WTC11 (cell line): ENCODE measurements around the gene CRYGN. TPM values are rescaled to one million over a fixed set of nuclear protein-coding genes. Genes with fewer than 3 reads are reported as not detected.

Experiments
- ATAC-seq: fragments of 200-7000 bp; cut with Tn5 transposase; 2 replicates; pipeline ENCODE4 v1.10.0; 2021; ENCODE audit warnings: mild to moderate bottlenecking, moderate library complexity
- CTCF ChIA-PET: fragments of 300-600 bp; sonication (Branson Sonifier 250); formaldehyde crosslinking; loops from one replicate; lab custom pipeline; 2021; ENCODE audit warnings: antibody characterized with exemption; lab: Charles Lee
- POLR2A ChIA-PET: fragments of 350-600 bp; sonication (Branson Sonifier 250); formaldehyde crosslinking; loops from one replicate; lab custom pipeline; 2021; ENCODE audit warnings: antibody characterized with exemption; lab: Charles Lee
- DNase-seq: peaks from one replicate; pipeline ENCODE4 v3.0.0; 2021; ENCODE audit warnings: low spot score
- H3K27ac Mint-ChIP-seq: 2 replicates; pipeline ENCODE4 v1.8.0; 2021; ENCODE audit warnings: mixed read lengths
- H3K27me3 Mint-ChIP-seq: 2 replicates; pipeline ENCODE4 v1.8.0; 2021; ENCODE audit warnings: low read depth, mild to moderate bottlenecking, moderate library complexity, mixed read lengths
- H3K36me3 Mint-ChIP-seq: 2 replicates; pipeline ENCODE4 v1.8.0; 2021; ENCODE audit warnings: mixed read lengths
- H3K4me1 Mint-ChIP-seq: 2 replicates; pipeline ENCODE4 v1.8.0; 2022; ENCODE audit warnings: mixed read lengths
- H3K4me3 Mint-ChIP-seq: 2 replicates; pipeline ENCODE4 v1.8.0; 2021; ENCODE audit warnings: mild to moderate bottlenecking, moderate library complexity, mixed read lengths
- H3K9me3 Mint-ChIP-seq: 2 replicates; pipeline ENCODE4 v1.8.0; 2021; ENCODE audit warnings: mixed read lengths
- ATF1 ChIP-seq: sonication (generic); formaldehyde crosslinking; IDR thresholded peaks from 2 replicates; pipeline ENCODE4 v1.8.1; 2023; ENCODE audit warnings: mild to moderate bottlenecking, moderate library complexity, missing genetic modification reagents
- CREM ChIP-seq: sonication (generic); formaldehyde crosslinking; IDR thresholded peaks from 2 replicates; pipeline ENCODE4 v1.8.1; 2022; ENCODE audit warnings: mild to moderate bottlenecking, missing genetic modification reagents, moderate library complexity
- FOXP1 ChIP-seq: sonication (generic); formaldehyde crosslinking; IDR thresholded peaks from 2 replicates; pipeline ENCODE4 v1.8.0; 2022; ENCODE audit warnings: missing genetic modification reagents, mild to moderate bottlenecking, moderate library complexity, borderline replicate concordance
- HMGA2 ChIP-seq: fragments of 250-450 bp; sonication (Bioruptor Pico); IDR thresholded peaks from 2 replicates; pipeline ENCODE4 v1.4.0; 2021; ENCODE audit warnings: mild to moderate bottlenecking, moderate library complexity
- NFYB ChIP-seq: sonication (generic); formaldehyde crosslinking; conservative IDR thresholded peaks from 2 replicates; pipeline ENCODE4 v1.8.0; 2022; ENCODE audit warnings: low read depth, missing genetic modification reagents
- NR1H2 ChIP-seq: sonication (generic); formaldehyde crosslinking; IDR thresholded peaks from 2 replicates; pipeline ENCODE4 v1.9.0; 2021; ENCODE audit warnings: mild to moderate bottlenecking, moderate library complexity, missing genetic modification reagents
- OVOL2 ChIP-seq: fragments of 250-450 bp; sonication (Bioruptor Pico); IDR thresholded peaks from 2 replicates; pipeline ENCODE4 v1.9.0; 2021; ENCODE audit warnings: mild to moderate bottlenecking, borderline replicate concordance
- SMAD3 ChIP-seq: sonication (generic); formaldehyde crosslinking; IDR thresholded peaks from 2 replicates; pipeline ENCODE4 v1.8.0; 2022; ENCODE audit warnings: missing genetic modification reagents, mild to moderate bottlenecking, borderline replicate concordance
- SMAD4 ChIP-seq: sonication (generic); formaldehyde crosslinking; IDR thresholded peaks from 2 replicates; pipeline ENCODE4 v1.8.0; 2022; ENCODE audit warnings: mild to moderate bottlenecking, missing genetic modification reagents
- SP1 ChIP-seq: sonication (generic); formaldehyde crosslinking; conservative IDR thresholded peaks from 2 replicates; pipeline ENCODE4 v1.8.1; 2022; ENCODE audit warnings: missing genetic modification reagents
- TEAD4 ChIP-seq: sonication (generic); formaldehyde crosslinking; IDR thresholded peaks from 2 replicates; pipeline ENCODE4 v1.8.0; 2022; ENCODE audit warnings: mild to moderate bottlenecking, missing genetic modification reagents
- TP53 ChIP-seq: sonication (generic); formaldehyde crosslinking; IDR thresholded peaks from 2 replicates; pipeline ENCODE4 v1.8.1; 2023; ENCODE audit warnings: mild to moderate bottlenecking, missing genetic modification reagents
- ZNF138 ChIP-seq: sonication (generic); formaldehyde crosslinking; conservative IDR thresholded peaks from 2 replicates; pipeline ENCODE4 v1.8.1; 2022; ENCODE audit warnings: mild to moderate bottlenecking, moderate library complexity, missing genetic modification reagents
- ZNF219 ChIP-seq: sonication (generic); formaldehyde crosslinking; IDR thresholded peaks from 2 replicates; pipeline ENCODE4 v1.8.0; 2023; ENCODE audit warnings: missing genetic modification reagents, mild to moderate bottlenecking, borderline replicate concordance
- ZNF232 ChIP-seq: sonication (generic); formaldehyde crosslinking; IDR thresholded peaks from 2 replicates; pipeline ENCODE4 v1.8.0; 2022; ENCODE audit warnings: mild to moderate bottlenecking, missing genetic modification reagents
- ZNF263 ChIP-seq: sonication (generic); formaldehyde crosslinking; IDR thresholded peaks from 2 replicates; pipeline ENCODE4 v1.8.1; 2022; ENCODE audit warnings: low read depth, mild to moderate bottlenecking, moderate library complexity, missing genetic modification reagents
- ZNF396 ChIP-seq: fragments of 250-450 bp; sonication (Bioruptor Pico); IDR thresholded peaks from 2 replicates; pipeline ENCODE4 v1.8.0; 2021; ENCODE audit warnings: mild to moderate bottlenecking, moderate library complexity, borderline replicate concordance
- ZNF423 ChIP-seq: fragments of 250-450 bp; sonication (Bioruptor Pico); IDR thresholded peaks from 2 replicates; pipeline ENCODE4 v2.1.2; 2022; ENCODE audit warnings: mild to moderate bottlenecking, moderate library complexity
- total RNA-seq: library from RNA; stranded (reverse); gene quantifications from 3 replicates; pipeline ENCODE4 v1.2.3, GENCODE V29; 2021
- TF ChIP-seq, protein P1 (sequence below): sonication (generic); formaldehyde crosslinking; IDR thresholded peaks from 2 replicates; pipeline ENCODE4 v1.8.1; 2023; ENCODE audit warnings: mild to moderate bottlenecking, moderate library complexity, missing genetic modification reagents
- TF ChIP-seq, protein P2 (sequence below): sonication (generic); formaldehyde crosslinking; IDR thresholded peaks from 2 replicates; pipeline ENCODE4 v1.8.0; 2022; ENCODE audit warnings: mild to moderate bottlenecking, missing genetic modification reagents
- TF ChIP-seq, protein P3 (sequence below): sonication (generic); formaldehyde crosslinking; IDR thresholded peaks from 2 replicates; pipeline ENCODE4 v1.8.1; 2023; ENCODE audit warnings: mild to moderate bottlenecking, missing genetic modification reagents
- TF ChIP-seq, protein P4 (sequence below): fragments of 200-600 bp; IDR thresholded peaks from 2 replicates; pipeline ENCODE4 v1.8.0; 2022; ENCODE audit warnings: antibody characterized with exemption
- TF ChIP-seq, protein P5 (sequence below): fragments of 250-450 bp; sonication (Bioruptor Pico); IDR thresholded peaks from 2 replicates; pipeline ENCODE4 v1.9.0; 2021; ENCODE audit warnings: mild to moderate bottlenecking
- TF ChIP-seq, protein P6 (sequence below): sonication (generic); formaldehyde crosslinking; IDR thresholded peaks from 2 replicates; pipeline ENCODE4 v1.8.1; 2022; ENCODE audit warnings: mild to moderate bottlenecking, moderate library complexity, missing genetic modification reagents

Gene CRYGN
- total RNA-seq, 1 experiment from 2014 or later, result 1.5 TPM

DNA sequence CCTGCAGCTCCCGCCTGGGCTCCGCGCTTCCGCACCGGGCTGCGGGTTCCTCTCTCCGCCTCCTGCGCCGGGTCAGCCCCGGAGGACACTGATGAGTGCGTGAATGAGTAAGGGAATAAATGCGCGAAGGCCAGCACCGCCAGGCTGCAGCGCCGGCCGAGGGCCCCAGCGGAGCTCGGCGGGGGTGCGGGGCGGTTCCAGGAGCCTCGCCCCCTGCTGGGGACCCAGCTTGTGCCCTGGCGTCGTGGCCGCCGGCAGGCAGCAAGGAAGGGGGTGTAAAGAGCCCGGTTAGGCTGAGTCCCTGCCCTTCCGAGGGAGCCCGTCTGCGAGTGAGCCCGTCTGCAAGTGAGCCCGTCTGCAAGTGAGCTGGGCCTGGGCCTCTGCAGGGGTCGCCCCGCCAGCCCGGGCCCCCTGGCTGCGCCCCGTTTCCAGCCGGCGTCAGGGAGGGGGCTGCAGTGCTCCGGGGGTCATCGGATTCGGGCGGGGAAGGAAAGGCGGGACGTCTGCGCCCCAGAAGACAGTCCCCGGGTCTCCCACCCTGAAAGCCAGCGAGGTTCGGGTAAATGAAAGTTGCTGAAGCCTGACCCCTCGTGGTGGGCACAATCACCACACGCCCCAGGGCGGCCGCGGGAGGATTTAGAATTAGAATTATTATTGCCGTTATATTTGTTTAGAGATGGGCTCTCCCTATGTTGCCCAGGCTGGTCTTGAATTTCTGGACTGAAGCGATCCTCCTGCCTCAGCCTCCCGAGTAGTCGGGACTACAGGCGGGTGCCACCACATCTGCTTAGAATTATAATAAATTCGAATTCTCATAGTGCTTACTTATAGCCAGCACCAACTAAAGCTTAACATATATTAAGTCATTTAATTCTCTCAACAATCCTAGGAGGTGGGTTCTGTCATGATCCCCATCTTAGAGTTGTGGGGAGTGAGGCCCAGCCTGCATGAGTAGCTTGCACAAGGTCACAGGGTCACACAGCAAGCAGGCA, 8.6 kb upstream of the CRYGN start:
- Mint-ChIP-seq H3K36me3 (no peaks in the 10 kb centered on the region), H3K4me3 (peak overlapping the region; percentile 60), H3K4me1 (peaks cover 20% of the 10 kb centered on the region), H3K9me3 (no peaks in the 10 kb centered on the region), H3K27ac (no peak overlapping the region), H3K27me3 (peaks cover 15% of the 10 kb centered on the region)
- peak; percentile 82 for DNase-seq
- TF ChIP-seq ZNF138 (CRISPR knock-in tag) (no peak), SMAD3 (0 out of 2 replicates have a peak, but pooled peaks have one; percentile 19), FOXP1 (CRISPR knock-in tag) (peak; percentile 82), TP53 (CRISPR knock-in tag) (peak; percentile 58; the same call in 1 of the 2 replicates), ATF1 (no peak), ZNF423 (peak; percentile 88)
- TF ChIP-seq, protein P1, sequence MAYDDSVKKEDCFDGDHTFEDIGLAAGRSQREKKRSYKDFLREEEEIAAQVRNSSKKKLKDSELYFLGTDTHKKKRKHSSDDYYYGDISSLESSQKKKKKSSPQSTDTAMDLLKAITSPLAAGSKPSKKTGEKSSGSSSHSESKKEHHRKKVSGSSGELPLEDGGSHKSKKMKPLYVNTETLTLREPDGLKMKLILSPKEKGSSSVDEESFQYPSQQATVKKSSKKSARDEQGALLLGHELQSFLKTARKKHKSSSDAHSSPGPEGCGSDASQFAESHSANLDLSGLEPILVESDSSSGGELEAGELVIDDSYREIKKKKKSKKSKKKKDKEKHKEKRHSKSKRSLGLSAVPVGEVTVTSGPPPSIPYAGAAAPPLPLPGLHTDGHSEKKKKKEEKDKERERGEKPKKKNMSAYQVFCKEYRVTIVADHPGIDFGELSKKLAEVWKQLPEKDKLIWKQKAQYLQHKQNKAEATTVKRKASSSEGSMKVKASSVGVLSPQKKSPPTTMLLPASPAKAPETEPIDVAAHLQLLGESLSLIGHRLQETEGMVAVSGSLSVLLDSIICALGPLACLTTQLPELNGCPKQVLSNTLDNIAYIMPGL (CRISPR knock-in tag), result peak; percentile 42
- TF ChIP-seq, protein P2, sequence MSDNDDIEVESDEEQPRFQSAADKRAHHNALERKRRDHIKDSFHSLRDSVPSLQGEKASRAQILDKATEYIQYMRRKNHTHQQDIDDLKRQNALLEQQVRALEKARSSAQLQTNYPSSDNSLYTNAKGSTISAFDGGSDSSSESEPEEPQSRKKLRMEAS (CRISPR knock-in tag), result peak; percentile 74
- TF ChIP-seq, protein P3, sequence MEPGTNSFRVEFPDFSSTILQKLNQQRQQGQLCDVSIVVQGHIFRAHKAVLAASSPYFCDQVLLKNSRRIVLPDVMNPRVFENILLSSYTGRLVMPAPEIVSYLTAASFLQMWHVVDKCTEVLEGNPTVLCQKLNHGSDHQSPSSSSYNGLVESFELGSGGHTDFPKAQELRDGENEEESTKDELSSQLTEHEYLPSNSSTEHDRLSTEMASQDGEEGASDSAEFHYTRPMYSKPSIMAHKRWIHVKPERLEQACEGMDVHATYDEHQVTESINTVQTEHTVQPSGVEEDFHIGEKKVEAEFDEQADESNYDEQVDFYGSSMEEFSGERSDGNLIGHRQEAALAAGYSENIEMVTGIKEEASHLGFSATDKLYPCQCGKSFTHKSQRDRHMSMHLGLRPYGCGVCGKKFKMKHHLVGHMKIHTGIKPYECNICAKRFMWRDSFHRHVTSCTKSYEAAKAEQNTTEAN (CRISPR knock-in tag), result 0 out of 2 replicates have a peak, but pooled peaks have one; percentile 43
- TF ChIP-seq, protein P4, sequence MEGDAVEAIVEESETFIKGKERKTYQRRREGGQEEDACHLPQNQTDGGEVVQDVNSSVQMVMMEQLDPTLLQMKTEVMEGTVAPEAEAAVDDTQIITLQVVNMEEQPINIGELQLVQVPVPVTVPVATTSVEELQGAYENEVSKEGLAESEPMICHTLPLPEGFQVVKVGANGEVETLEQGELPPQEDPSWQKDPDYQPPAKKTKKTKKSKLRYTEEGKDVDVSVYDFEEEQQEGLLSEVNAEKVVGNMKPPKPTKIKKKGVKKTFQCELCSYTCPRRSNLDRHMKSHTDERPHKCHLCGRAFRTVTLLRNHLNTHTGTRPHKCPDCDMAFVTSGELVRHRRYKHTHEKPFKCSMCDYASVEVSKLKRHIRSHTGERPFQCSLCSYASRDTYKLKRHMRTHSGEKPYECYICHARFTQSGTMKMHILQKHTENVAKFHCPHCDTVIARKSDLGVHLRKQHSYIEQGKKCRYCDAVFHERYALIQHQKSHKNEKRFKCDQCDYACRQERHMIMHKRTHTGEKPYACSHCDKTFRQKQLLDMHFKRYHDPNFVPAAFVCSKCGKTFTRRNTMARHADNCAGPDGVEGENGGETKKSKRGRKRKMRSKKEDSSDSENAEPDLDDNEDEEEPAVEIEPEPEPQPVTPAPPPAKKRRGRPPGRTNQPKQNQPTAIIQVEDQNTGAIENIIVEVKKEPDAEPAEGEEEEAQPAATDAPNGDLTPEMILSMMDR, result peak; percentile 72
- POLR2A ChIA-PET, result interaction anchor here (1.2 kb wide), 1 partner anchor 71 kb away, joined by 3 read pairs; the partner anchor contains the start of gene RHEB
- CTCF ChIA-PET, result interaction anchor here (0.6 to 3.9 kb wide), 51 partner anchors 8 to 1176 kb away, joined by 3 to 46 read pairs (median 4); partner anchors contain the start of genes ATG9B, CRYGN, NUB1 and RHEB
- ATAC-seq, result peak; percentile 80

DNA sequence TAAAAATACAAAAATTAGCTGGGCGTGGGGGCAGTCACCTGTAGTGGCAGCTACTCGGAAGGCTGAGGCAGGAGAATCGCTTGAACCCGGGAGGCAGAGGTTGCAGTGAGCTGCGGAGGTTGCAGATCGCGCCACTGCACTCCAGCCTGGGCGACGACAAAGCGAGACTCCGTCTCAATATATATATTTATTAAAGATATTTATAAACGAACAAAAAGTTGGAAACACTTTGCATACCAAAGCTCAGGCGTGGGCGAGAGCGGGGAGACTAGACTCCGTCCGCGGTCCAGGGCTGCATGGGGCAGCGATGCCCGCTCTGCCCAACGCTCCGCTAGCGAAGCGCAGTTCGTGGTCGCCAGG, 7.9 kb upstream of the CRYGN start:
- POLR2A ChIA-PET, result no interaction called here
- ATAC-seq, result no peak
- no peaks in the 10 kb centered on the region for H3K9me3 Mint-ChIP-seq

DNA sequence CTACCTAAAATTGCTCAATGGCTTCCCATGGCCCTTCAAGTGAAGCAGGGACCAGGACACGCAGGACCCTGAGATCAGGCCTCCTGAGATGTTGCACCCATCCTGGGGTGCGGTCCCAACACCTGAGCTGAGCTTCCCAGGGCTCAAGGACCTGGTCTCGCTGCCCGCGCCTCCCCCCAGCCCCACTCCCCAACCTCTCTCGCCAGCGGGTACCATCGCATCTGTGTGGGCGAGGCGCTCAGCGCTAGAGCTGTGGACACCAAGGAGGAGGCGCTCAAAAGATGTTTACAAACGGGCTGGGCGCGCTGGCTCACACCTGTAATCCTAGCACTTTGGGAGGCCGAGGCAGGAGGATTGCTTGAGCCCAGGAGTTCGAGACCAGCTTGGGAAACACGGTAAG, 7.4 kb upstream of the CRYGN start:
- Mint-ChIP-seq H3K27ac (no peak overlapping the region), H3K4me1 (peaks cover 8% of the 10 kb centered on the region), H3K9me3 (no peaks in the 10 kb centered on the region), H3K27me3 (peaks cover 10% of the 10 kb centered on the region), H3K36me3 (no peaks in the 10 kb centered on the region), H3K4me3 (no peak overlapping the region)
- ChIA-PET CTCF (interaction anchor here (0.9 to 3.9 kb wide), 9 partner anchors 10 to 298 kb away, joined by 3 to 46 read pairs (median 12); partner anchors contain the start of gene WDR86), POLR2A (no interaction called here)
- DNase-seq, result no peak
- ATAC-seq, result no peak
- TF ChIP-seq TEAD4 (CRISPR knock-in tag) (no peak), NR1H2 (no peak), OVOL2 (CRISPR knock-in tag) (no peak), SP1 (no peak), ZNF263 (no peak), ZNF232 (CRISPR knock-in tag) (no peak), HMGA2 (CRISPR knock-in tag) (no peak), CREM (CRISPR knock-in tag) (no peak), ZNF396 (CRISPR knock-in tag) (no peak), NFYB (no peak), ZNF219 (CRISPR knock-in tag) (no peak), SMAD4 (no peak)
- TF ChIP-seq, protein P5, sequence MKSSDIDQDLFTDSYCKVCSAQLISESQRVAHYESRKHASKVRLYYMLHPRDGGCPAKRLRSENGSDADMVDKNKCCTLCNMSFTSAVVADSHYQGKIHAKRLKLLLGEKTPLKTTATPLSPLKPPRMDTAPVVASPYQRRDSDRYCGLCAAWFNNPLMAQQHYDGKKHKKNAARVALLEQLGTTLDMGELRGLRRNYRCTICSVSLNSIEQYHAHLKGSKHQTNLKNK (CRISPR knock-in tag), result no peak

More for the DNA sequence above, 7.9 kb upstream of the CRYGN start:
- TF ChIP-seq, protein P5 (CRISPR knock-in tag), result no peak
- TF ChIP-seq, protein P6, sequence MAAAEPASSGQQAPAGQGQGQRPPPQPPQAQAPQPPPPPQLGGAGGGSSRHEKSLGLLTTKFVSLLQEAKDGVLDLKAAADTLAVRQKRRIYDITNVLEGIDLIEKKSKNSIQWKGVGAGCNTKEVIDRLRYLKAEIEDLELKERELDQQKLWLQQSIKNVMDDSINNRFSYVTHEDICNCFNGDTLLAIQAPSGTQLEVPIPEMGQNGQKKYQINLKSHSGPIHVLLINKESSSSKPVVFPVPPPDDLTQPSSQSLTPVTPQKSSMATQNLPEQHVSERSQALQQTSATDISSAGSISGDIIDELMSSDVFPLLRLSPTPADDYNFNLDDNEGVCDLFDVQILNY (CRISPR knock-in tag), result no peak
- CTCF ChIA-PET, result interaction anchor here (0.6 to 3.9 kb wide), 41 partner anchors 7 to 1176 kb away, joined by 3 to 46 read pairs (median 4); partner anchors contain the start of genes ATG9B, CRYGN, NUB1 and RHEB
- H3K27ac Mint-ChIP-seq, result no peak overlapping the region
- H3K36me3 Mint-ChIP-seq, result no peaks in the 10 kb centered on the region
- DNase-seq, result no peak
- peaks cover 15% of the 10 kb centered on the region for H3K27me3 Mint-ChIP-seq
- H3K4me1 Mint-ChIP-seq, result peaks cover 14% of the 10 kb centered on the region
- H3K4me3 Mint-ChIP-seq, result peak overlapping the region; percentile 60
